ENCODE results near the gene PIGR. TPM values are rescaled to one million over a fixed set of nuclear protein-coding genes. Genes with fewer than 3 reads are reported as not detected.

PIGR gene
- total RNA-seq, 2 experiments from 2014 or later: not detected

Other genes with a start within 250 kb of the PIGR start
- gene IL19, start 175.7 kb downstream of the PIGR start, total RNA-seq: not detected
- gene IL10, start 174.0 kb downstream of the PIGR start, total RNA-seq: under 1 TPM in 1 of 2 experiments, not detected in 1; 0.17 TPM
- not detected for gene IL20, start 80.8 kb downstream of the PIGR start, total RNA-seq
- gene IL24, start 49.0 kb downstream of the PIGR start, total RNA-seq: not detected
- gene FCMR, start 24.5 kb downstream of the PIGR start, total RNA-seq: 100 to 1,000 TPM; 145 to 159 TPM
- under 1 TPM in 1 of 2 experiments, not detected in 1; 0.22 TPM for gene FCAMR, start 24.0 kb upstream of the PIGR start, total RNA-seq
- gene C1orf116, start 86.3 kb upstream of the PIGR start, total RNA-seq: not detected
- 10 to 100 TPM; 10.1 to 10.2 TPM for gene YOD1, start 104.7 kb upstream of the PIGR start, total RNA-seq
- 1 to 10 TPM; 4.6 to 4.8 TPM for gene PFKFB2, start 106.8 kb upstream of the PIGR start, total RNA-seq
- gene C4BPB, start 142.4 kb upstream of the PIGR start, total RNA-seq: 1 to 10 TPM; 1.0 to 2.7 TPM
- not detected for gene C4BPA, start 157.8 kb upstream of the PIGR start, total RNA-seq

Measured in activated naive CD8-positive, alpha-beta T cell treated with anti-CD3 and anti-CD28 coated beads, Interleukin-2, amount 10 ng/mL, durations not matched to agents 7 days and 5 days (primary cell).